GM21360 (cell line): ENCODE measurements around the gene ACTMAP.
A peak's percentile ranks its signal among the peaks of the same experiment; 100 is the strongest.
"Not testable (repeated sequence)": the region's sequence is repeated elsewhere in the genome, so short reads cannot be mapped to it uniquely, and the experiment has no call there.

ENCODE experiments used
- ATAC-seq: cut with Tn5 transposase; IDR thresholded peaks from one replicate; pipeline ENCODE4 v1.9.1; 2021; ENCODE audit warnings: mild to moderate bottlenecking, moderate library complexity; ENCODE audit not compliant: unreplicated experiment

ACTMAP gene

DNA sequence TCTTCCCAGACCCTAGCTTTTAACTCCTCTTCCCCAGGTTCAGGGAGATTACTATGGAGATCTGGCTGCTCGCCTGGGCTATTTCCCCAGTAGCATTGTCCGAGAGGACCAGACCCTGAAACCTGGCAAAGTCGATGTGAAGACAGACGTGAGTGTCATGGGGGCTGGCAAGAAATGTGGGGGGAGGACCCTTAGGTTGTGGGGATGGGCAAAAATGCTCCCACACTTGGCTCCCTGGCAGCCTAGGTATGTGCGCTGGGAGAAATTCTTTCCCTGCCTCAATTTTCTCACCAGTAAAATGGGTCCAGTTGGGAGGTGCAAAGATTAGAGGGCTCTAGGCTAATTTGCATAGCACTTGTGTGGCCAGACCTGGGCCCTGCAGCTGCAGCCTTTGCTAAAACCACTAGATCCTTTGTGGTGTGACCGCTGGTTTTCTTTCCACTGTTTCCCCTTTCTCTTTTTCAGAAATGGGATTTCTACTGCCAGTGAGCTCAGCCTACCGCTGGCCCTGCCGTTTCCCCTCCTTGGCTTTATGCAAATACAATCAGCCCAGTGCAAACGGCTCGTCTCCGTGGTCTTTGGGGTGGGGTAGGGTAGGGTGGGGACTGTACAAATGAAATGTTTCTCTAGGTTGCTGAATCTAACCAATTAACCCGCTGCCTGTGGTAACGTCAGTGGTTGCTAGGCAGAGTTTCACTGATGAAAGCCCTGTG is 26.8 kb upstream of the ACTMAP start:
- ATAC-seq: peak; percentile 51

DNA sequence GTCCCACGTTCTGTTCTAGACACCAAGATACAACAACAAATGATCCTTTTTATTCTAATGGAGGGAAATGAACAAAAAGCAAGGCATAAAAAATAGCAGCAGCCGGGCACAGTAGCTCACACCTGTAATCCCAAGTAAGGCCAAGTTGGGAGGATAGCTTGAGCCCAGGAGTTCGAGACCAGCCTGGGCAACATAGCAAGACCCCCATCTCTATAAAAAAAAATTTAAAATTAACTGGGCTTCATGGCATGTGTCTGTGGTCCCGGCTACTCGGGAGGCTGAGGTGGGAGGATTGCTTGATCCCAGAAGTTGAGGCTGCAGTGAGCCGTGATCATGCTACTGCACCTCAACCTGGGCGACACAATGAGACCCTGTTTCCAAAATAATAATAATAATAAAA is 26.1 kb upstream of the ACTMAP start:
- ATAC-seq: no peak

DNA sequence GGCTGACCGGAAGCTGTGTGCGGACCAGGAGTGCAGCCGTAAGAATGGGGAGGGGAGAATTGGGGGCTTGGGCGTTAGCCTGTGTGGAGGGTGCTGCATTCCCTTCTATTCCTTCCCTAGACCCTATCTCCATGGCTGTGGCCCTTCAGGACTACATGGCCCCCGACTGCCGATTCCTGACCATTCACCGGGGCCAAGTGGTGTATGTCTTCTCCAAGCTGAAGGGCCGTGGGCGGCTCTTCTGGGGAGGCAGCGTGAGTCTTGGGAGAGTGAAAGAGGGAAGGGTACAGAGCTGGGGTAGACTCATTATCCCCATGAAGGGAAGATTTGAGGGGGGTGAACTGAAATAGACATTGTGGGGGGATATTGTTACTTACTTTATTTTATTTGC is 25.4 kb upstream of the ACTMAP start:
- no peak for ATAC-seq

DNA sequence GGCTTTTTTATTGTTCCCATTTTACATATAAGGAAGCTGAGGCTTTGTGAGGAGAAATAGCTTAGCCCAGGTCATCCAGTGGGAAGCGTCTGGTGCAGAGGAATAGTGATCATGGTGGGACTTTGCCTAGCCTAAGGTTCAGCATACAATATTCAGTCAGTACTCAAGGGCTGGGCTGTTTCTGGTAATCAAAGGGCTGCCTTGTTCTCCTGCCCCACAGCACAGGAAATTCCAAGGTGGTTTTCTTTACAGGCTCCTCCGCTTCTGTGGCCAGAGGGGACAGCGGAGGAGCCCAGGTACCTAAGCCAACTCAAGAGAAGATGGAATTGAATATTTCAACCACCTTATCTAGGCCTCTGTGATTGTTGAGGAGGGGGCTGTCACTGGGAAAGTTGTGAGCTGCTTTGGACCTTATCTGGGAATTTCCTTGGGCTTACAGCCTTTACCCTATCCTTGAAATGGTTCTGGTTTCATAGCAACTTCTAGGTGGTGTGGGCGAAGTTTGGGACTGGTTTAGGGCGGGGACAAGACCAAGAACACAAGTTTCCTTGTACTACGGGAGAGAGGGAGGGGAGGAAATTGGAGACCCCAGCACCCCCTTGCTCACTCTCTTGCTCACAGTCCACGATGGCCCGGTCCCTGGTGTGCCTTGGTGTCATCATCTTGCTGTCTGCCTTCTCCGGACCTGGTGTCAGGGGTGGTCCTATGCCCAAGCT is 24.8 kb upstream of the ACTMAP start, which contains the start of gene MIA:
Gene MIA (plus strand): TSS at position 606 of the 716 bp plus-strand sequence. CDS start 22 bp downstream, at position 628.
- no peak for ATAC-seq

DNA sequence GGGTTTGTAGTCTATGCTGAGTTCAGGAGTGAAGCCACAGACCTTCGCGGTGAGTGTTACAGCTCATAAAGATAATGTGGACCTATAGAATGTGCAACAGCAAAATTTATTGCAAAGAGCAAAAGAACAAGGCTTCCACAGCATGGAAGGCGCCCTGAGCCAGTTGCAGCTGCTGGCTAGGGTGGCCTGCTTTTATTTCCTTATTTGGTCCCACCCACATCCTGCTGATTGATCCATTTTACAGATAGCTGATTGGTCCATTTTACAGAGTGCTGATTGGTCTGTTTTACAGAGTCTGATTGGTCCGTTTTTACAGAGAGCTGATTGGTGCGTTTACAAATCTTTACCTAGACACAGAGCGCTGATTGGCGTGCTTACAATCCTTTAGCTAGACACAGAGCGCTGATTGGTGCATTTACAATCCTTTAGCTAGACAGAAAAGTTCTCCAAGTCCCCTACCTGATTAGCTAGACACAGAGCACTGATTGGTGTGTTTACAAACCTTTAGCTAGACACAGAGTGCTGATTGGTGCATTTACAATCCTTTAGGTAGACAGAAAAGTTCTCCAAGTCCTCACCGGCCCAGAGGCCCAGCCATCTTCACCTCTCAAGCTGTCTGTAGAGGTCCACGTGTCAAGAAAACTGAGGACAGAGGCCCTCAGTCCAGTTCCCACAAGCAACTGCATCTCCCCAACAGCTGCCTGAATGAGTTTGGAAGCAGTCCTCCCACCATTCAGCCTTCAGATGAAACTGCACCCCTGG is 21.0 kb upstream of the ACTMAP start:
- not testable (repeated sequence) for ATAC-seq

DNA sequence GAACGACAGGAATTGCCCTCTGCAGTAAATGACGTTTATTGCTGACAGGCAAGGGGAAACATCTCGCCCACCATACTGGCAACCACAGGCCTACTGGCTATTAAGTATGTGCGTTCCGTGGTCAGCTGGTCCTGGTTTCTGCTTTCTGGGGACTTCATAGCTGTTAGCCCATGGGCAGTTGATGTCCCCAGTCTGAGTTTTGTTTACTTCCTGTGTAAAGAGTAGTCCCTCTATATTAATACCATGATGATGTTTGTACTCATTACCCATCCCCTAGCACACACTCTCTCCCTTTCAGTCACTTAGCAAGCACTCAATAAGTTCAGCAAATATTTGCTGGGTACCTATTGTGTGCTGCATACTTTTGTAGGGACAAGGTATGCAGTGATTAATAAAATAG is 18.6 kb upstream of the ACTMAP start:
- ATAC-seq: no peak

DNA sequence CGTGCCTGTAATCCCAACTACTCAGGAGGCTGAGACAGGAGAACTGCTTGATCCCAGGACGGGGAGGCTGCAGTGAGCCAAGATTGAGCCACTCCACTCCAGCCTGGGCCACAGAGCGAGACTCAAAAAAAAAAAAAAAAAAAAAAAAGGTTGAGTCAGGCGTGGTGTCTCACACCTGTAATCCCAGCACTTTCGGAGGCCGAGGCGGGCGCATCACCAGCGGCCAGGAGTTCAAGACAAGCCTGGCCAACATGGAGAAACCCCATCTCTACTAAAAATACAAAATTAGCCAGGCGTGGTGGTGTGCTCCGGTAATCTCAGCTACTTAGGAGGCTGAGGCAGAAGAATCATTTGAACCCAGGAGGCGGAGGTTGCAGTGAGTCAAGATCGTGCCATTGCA is 16.1 kb upstream of the ACTMAP start:
- ATAC-seq: not testable (repeated sequence)

DNA sequence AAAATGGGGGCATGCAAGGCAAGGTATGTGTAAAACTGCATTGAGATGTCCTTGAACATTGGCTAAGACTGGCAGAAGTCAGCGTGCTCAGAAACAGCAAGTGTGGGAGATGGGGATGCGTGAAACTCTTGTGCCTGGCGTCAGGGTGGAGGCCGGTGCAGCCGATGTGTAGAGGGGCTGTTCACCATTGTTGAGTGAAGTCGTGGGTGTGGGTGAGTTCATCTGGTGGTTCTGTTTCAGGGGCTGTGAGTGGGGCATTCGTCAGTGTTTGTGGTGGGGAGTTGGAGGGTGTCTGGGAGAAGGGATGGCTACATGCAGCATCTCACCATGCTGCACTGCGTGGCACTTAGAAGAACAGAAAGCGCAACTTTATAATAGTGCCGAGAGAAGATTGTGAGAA is 13.7 kb upstream of the ACTMAP start:
- no peak for ATAC-seq

DNA sequence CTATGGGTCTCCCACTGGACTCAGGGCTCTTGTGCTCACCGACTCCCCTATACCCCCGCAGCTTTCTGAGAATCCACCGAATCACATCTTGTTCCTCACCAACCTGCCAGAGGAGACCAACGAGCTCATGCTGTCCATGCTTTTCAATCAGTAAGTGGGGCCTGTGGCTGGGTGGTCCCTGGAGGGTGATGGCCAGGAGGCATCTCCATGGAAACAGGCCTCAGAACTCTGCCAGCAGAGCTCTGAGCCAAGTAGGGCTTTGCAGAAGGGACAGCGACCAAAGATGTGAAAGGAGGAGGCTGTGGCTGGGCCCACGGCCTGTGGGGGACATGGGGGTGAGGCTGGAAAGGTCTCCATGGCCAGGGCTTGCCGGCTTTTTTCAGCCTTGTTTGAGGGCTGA is 13.2 kb upstream of the ACTMAP start:
- no peak for ATAC-seq

DNA sequence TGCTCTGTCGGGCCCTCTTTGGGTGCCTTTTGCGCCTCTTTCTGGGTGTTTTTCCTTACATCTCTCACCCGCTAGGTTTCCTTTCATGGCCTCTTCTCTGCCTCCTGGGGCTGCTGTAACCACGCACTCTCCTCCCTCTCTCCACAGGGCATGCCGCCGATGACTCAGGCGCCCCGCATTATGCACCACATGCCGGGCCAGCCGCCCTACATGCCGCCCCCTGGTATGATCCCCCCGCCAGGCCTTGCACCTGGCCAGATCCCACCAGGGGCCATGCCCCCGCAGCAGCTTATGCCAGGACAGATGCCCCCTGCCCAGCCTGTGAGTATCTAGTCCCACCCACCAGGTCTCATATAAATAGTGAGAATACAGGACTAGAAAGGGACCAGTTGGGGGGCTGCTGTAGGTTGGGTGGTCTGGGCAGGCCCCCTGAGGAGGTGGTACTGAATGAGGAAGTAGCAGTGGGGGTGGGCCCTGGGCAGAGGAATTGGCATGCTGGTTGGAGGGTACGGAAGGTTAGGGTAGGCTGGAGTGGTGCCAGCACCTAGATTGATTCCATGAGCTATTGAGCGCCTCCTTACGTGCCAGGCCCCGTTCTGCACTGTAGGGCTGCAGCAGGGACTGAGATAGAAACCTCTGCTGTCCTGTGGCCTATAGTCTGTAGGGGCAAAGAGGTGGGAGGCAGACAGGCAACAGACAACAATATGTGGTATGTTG is 12.6 kb upstream of the ACTMAP start:
- no peak for ATAC-seq

DNA sequence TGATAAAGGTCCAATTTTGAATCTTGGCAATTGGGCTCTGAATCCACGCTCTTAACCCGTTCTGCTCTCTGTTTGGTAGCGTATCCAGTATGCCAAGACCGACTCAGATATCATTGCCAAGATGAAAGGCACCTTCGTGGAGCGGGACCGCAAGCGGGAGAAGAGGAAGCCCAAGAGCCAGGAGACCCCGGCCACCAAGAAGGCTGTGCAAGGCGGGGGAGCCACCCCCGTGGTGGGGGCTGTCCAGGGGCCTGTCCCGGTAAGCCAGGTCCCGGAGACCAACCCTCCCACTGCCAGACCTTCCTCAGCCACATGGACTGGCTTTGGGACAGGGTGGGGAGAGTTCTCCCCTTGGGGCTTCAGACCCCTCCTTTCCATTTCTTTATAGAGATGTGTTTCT is 9.1 kb upstream of the ACTMAP start:
- no peak for ATAC-seq

DNA sequence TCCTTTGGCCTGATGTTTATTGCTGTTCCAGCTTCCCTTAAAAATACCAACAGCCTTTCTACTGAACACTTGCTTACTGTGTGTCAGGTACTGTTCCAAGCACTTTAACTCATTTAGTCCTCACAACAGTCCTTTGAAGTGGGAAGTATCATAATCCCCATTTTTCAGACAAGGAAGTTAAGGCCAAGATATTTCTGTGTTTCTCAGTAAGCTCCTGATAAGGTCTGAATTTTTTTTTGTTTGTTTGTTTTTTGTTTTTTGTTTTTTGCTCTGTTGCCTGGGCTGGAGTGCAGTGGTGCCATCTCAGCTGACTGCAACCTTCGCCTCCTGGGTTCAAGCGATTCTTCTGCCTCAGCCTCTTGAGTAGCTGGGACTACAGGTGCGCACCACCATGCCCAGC is 8.2 kb upstream of the ACTMAP start:
- no peak for ATAC-seq

DNA sequence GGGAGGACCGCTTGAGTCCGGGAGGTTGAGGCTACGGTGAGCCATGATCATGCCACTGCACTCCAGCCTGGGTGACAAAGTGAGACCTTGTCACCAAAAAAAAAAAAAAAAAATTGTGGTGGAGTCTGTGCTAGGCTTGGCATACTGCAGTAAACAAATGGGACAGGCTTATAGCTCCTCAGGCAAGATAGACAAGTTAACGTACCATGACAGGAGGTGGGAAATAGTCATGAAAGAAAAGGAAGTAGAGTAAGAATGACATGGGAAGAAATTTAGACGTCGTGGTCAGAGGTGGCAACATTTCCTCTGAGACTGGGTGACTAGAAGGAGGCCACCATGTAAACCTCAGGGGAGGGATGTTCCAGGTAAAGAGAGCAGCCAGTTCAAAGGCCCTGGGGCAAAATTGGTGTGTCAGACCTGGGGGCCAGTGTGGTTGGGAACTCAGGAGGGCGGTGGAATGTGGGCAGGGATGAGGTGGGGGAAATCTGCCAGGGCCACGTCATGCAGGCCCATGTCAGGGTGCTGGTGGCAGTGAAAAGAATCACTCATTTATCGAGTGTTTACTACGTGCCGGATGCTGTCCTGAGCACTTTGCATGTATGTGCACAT is 6.3 kb upstream of the ACTMAP start:
- no peak for ATAC-seq

DNA sequence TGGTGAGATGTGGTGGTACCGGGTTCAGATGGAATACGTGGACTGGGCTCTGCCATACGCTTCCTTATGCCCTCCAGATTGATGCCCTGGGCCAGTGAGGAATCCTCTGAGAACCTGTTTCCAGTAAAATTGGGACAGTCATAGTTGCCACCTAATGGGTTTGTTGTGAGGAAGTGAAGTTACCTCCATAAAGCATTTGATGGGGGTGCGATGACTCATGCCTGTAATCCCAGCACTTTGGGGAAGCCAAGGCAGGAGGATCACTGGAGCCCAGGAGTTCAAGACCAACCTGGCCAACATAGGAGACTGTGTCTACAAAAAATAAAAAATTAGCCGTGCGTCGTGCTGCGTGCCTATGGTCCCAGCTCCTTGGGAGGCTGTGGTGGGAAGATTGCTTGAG is 5.5 kb upstream of the ACTMAP start:
- no peak for ATAC-seq

DNA sequence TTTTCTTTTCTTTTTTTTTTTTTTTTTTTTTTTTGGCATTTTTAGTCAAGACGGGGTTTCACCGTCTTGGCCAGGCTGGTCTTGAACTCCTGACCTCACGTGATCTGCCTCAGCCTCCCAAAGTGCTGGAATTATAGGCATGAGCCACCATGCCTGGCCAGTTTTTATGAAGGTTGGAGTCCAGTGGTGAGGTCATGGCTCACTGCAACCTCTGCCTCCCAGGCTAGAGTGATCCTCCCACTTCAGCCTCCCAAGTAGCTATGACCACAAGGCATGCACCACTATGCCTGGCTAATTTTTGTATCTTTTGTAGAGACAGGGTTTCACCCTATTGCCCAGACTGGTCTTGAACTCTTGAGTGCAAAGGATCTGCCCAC is 5.0 kb upstream of the ACTMAP start:
- no peak for ATAC-seq

DNA sequence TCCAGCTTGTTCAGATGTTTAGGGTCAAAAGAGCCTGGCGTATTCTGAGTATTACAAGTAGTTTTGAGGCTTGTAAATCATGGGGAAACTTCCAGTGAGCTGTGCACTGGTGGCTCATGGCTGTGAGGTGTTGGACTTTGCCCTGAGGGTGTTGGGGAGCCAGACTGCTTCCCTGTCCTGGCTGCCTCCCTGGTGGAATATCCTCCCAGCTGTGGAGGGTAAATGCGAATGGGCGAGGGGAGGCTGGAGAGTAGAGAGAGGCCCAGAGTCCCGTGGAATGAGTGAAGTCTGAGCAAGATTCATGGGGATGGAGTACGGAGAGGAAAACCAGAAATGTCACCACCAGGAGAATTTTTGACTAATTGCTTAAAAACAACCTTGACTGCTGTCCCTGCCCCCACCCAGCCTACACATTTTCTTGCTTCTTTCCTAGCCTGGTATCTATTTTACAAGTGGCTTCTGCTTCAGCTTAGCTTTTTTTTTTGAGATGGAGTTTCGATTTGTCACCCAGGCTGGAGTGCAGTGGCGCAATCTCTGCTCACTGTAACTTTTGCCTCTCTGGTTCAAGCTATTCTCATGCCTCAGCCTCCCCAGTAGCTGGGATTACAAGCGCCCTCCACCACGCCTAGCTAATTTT is 4.5 kb upstream of the ACTMAP start:
- no peak for ATAC-seq

DNA sequence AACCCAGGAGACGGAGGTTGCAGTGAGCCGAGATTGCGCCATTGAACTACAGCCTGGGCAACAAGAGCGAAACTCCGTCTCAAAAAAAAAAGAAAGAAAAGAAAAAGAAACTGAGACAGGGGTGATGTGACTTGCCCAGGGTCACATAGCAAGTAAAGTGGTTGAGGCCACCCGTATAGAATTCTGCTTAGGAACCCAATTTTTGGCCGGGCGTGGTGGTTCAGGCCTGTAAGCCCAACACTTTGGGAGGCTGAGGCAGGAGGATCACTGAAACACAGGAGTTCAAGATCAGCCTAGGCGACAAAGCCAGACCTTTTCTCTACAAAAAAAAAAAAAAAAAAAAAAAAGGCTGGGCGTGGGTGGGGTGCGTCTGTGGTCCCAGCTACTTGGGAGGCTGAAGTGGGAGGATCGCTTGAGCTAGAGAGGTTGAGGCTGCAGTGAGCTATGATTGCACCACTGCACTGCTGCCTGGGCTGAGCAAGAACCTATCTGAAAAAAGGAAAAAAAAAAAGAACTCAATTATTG is 2.0 kb upstream of the ACTMAP start:
- no peak for ATAC-seq

DNA sequence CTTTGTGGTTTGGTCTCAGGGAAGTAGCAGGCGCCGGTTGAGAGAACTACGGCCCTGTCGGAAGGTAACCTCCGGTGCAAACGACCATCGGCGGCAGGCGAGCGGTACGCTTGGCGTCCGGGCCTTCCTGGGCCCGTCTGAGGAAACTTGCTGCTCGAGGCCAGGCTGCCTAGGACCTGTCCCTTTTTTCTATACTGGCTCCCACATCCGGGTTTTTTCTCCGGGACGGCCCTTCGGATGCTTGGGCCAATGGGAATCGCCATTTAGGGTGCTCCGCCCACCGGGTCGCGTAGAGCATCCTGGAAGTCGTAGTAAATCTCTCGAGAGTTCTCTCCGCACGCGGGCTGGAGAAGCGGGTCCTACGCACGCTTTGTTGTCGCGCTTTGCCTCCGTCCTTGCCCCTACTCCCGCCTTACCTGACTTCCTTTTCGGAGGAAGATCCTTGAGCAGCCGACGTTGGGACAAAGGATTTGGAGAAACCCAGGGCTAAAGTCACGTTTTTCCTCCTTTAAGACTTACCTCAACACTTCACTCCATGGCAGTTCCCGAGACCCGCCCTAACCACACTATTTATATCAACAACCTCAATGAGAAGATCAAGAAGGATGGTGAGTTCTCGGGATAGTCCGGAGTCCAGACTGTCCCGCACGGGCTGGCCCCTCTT is 729 bp upstream of the ACTMAP start, which contains the start of gene SNRPA:
Gene SNRPA (plus strand): TSS at position 330 of the 664 bp plus-strand sequence. CDS start 206 bp downstream, at position 536.
- peak; percentile 52 for ATAC-seq

DNA sequence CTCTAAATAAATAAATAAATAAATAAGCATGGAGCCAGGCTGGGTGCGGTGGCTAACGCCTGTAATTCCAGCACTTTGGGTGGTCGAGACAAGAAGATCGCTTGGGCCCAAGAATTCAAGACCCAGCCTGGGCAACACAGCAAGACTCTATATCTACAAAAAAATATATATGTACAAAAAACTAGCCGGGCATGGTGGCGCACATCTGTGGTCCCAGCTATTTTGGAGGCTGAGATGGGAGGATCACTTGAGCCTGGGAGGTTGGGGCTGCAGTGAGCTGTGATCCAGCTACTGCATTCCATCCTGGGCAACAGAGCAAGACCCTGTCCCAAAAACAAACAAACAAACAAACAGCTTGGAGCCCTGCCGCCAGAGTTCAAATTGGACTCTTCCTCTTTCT is 2.7 kb downstream of the ACTMAP start:
- no peak for ATAC-seq
